Endothelial cell of umbilical vein (primary cell): ENCODE data around the gene SLC22A6. TPM values are rescaled to one million over a fixed set of nuclear protein-coding genes. Genes with fewer than 3 reads are reported as not detected.

ENCODE experiments used
- BruUV-seq: library from RNA; stranded (reverse); fragments of 400-500 nt; replicated peaks from 2 replicates; lab custom pipeline; 2021; lab: Mats Ljungman, UMichigan
- CTCF ChIA-PET: fragments of 300-600, 350-600 bp; sonication (Branson Sonifier 250); formaldehyde crosslinking; loops from one replicate; lab custom pipeline; 2021; ENCODE audit warnings: antibody characterized with exemption, inconsistent platforms; lab: Charles Lee
- POLR2A ChIA-PET: fragments of 300-600, 350-600 bp; sonication (Branson Sonifier 250); formaldehyde crosslinking; loops from one replicate; lab custom pipeline; 2021; ENCODE audit warnings: antibody characterized with exemption, inconsistent platforms; lab: Charles Lee
- DNase-seq: peaks from one replicate; pipeline ENCODE4 v3.0.0-alpha.2; 2011; ENCODE audit warnings: low read depth, low spot score
- FAIRE-seq: peaks from 2 replicates; lab custom pipeline; 2011; peaks lifted over from hg19 to GRCh38; lab: Jason Lieb, UNC
- H2AFZ ChIP-seq: 2 replicates; pipeline ENCODE4 v1.6.0; 2012; ENCODE audit warnings: low read depth, low read length, control low read depth, inconsistent platforms
- H3K27ac ChIP-seq: 2 replicates; pipeline ENCODE4 v1.5.1; 2011; ENCODE audit warnings: low read depth, mild to moderate bottlenecking, control low read depth, low read length, moderate library complexity; ENCODE audit not compliant: insufficient read depth
- H3K27me3 ChIP-seq, 2 experiments: 2 replicates each; pipeline versions ENCODE4 v1.6.0 to v1.6.1; 2011; ENCODE audit warnings: low read length in 2 of 2, mixed read lengths in 1 of 2; ENCODE audit not compliant: control insufficient read depth in 2 of 2, insufficient read depth in 2 of 2
- H3K36me3 ChIP-seq, 2 experiments: 2 replicates in 1 of 2; 3 replicates in 1 of 2; pipeline ENCODE4 v1.5.1; 2011; ENCODE audit warnings: low read length in 2 of 2, mild to moderate bottlenecking in 1 of 2, moderate library complexity in 1 of 2; ENCODE audit not compliant: control insufficient read depth in 2 of 2, insufficient read depth in 2 of 2; ENCODE audit errors: extremely low read depth in 1 of 2
- H3K4me1 ChIP-seq: 3 replicates; pipeline ENCODE4 v1.5.1; 2011; ENCODE audit warnings: mild to moderate bottlenecking, low read length; ENCODE audit not compliant: control insufficient read depth, insufficient read depth; ENCODE audit errors: extremely low read depth
- H3K4me2 ChIP-seq: 2 replicates; pipeline ENCODE4 v1.6.1; 2011; ENCODE audit warnings: low read length, control low read depth, mixed read lengths; ENCODE audit not compliant: insufficient read depth
- H3K4me3 ChIP-seq, 3 experiments: fragments of 200-600 bp in 1 of 3; sonication (generic), shearing (Covaris generic) in 1 of 3; replicated peaks in 1 of 3; 2 replicates each; pipeline ENCODE4 v1.5.1; 2011 to 2016; ENCODE audit warnings: control low read depth in 3 of 3, low read length in 3 of 3, mild to moderate bottlenecking in 2 of 3, inconsistent platforms in 1 of 3, low read depth in 1 of 3, moderate library complexity in 1 of 3; ENCODE audit not compliant: insufficient read depth in 1 of 3
- H3K79me2 ChIP-seq: 2 replicates; pipeline ENCODE4 v1.6.0; 2012; ENCODE audit warnings: low read length, inconsistent platforms; ENCODE audit not compliant: control insufficient read depth, insufficient read depth
- H3K9ac ChIP-seq: replicated peaks from 2 replicates; pipeline ENCODE3; 2011; ENCODE audit warnings: low read length, control low read depth; ENCODE audit not compliant: insufficient read depth; ENCODE audit errors: extremely low read depth
- H3K9me1 ChIP-seq: replicated peaks from 3 replicates; pipeline ENCODE4 v1.6.0; 2011; ENCODE audit warnings: mild to moderate bottlenecking, low read length; ENCODE audit not compliant: control insufficient read depth, insufficient read depth; ENCODE audit errors: extremely low read depth
- H3K9me3 ChIP-seq: replicated peaks from 2 replicates; pipeline ENCODE4 v1.5.1; 2012; ENCODE audit warnings: low read length, inconsistent platforms; ENCODE audit not compliant: control insufficient read depth, insufficient read depth
- H4K20me1 ChIP-seq: replicated peaks from 2 replicates; pipeline ENCODE3; 2011; ENCODE audit warnings: mild to moderate bottlenecking, low read length; ENCODE audit not compliant: control insufficient read depth, insufficient read depth; ENCODE audit errors: extremely low read depth
- CTCF ChIP-seq, 2 donors: IDR thresholded peaks; 1 replicate in 1 of 2; 2 replicates in 1 of 2; pipeline ENCODE4 v1.5.1; 2011; ENCODE audit warnings: low read length in 2 of 2, mild to moderate bottlenecking in 2 of 2, moderate library complexity in 2 of 2, control low read depth in 1 of 2, inconsistent platforms in 1 of 2, low read depth in 1 of 2; ENCODE audit not compliant: insufficient read depth in 1 of 2; ENCODE audit errors: extremely low read depth in 1 of 2
- EZH2 ChIP-seq: IDR thresholded peaks from 2 replicates; pipeline ENCODE4 v1.6.1; 2012; ENCODE audit warnings: borderline replicate concordance, low read depth, mild to moderate bottlenecking, moderate library complexity, low read length, inconsistent platforms; ENCODE audit not compliant: severe bottlenecking
- FOS ChIP-seq: IDR thresholded peaks from 2 replicates; pipeline ENCODE4 v1.6.1; 2011; ENCODE audit warnings: mild to moderate bottlenecking, low read length, moderate library complexity, borderline replicate concordance; ENCODE audit not compliant: insufficient read depth
- GATA2 ChIP-seq: IDR thresholded peaks from 2 replicates; pipeline ENCODE4 v1.7.0; 2011; ENCODE audit warnings: low read depth, mild to moderate bottlenecking, moderate library complexity, mixed read lengths, low read length; ENCODE audit not compliant: insufficient read length, insufficient read depth
- JUN ChIP-seq: IDR thresholded peaks from 2 replicates; pipeline ENCODE4 v1.6.1; 2011; ENCODE audit warnings: borderline replicate concordance, low read depth; ENCODE audit not compliant: insufficient read length, insufficient read depth
- MAX ChIP-seq: IDR thresholded peaks from 2 replicates; pipeline ENCODE4 v1.6.1; 2011; ENCODE audit not compliant: insufficient read depth, insufficient read length
- MYC ChIP-seq: IDR thresholded peaks from one replicate; pipeline ENCODE4 v1.6.1; 2011; ENCODE audit warnings: mild to moderate bottlenecking, low read depth, low read length
- POLR2A ChIP-seq: IDR thresholded peaks from 2 replicates; pipeline ENCODE4 v1.6.1; 2012; ENCODE audit warnings: low read depth, mild to moderate bottlenecking, control low read depth, low read length
- POLR2AphosphoS5 ChIP-seq: IDR thresholded peaks from 2 replicates; pipeline ENCODE4 v1.6.1; 2012; ENCODE audit warnings: low read depth, mild to moderate bottlenecking, control low read depth, low read length, moderate library complexity; ENCODE audit not compliant: insufficient read depth
- dilution Hi-C: fragments of 300-500 bp; cut with MboI; formaldehyde crosslinking; loops from one replicate; pipeline ENCODE4 v1.15.0; 2019; ENCODE audit warnings: low sequenced_read_pairs; ENCODE audit not compliant: extremely low pct_ligation_motif_present
- intact Hi-C: fragments of 100-400 bp; cut with micrococcal nuclease; formaldehyde crosslinking; loops from one replicate; pipeline ENCODE4 v1.10.0; 2022
- polyA plus RNA-seq, 4 experiments: library from polyadenylated mRNA; depleted of rRNA in 3 of 4; stranded (reverse) in 3 of 4; unstranded in 1 of 4; fragments of >200 nt; gene quantifications; 2 replicates each; pipeline versions ENCODE4 v1.2.1 to v1.2.3, GENCODE V29; 2011 to 2012; ENCODE audit warnings: missing spikeins in 1 of 4
- total RNA-seq: library from RNA; stranded (reverse); gene quantifications from 2 replicates; pipeline ENCODE4 v1.2.3, GENCODE V29; 2021

The SLC22A6 gene
- total and polyA plus RNA-seq, 2 donors (not counting 3 experiments of a cell fraction or from before 2014, with no cell fraction given), result not detected

DNA sequence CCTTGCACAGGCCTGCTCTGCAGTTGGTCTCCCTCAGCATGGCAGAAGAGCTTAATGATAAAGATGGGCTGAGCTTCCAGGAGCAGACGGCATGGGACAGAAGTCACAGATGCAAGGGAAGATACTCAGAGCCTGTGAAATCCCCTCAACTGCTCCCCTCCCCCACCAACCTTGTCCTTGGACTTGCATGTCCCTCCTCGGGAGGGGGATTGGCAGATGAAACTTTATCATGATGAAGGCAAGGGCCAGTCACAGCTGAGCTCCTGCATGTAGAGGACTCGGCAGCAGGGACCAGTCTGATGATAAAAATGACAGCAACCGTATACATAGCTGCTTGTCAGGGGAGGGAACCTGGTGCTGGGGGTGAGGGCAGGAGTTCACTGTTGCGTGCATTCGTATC is 37.7 kb upstream of the SLC22A6 start:
- H3K4me1 ChIP-seq, result peaks cover 7% of the 10 kb centered on the region
- H3K9me1 ChIP-seq, result no peaks in the 10 kb centered on the region
- no TSS peak for BruUV-seq
- FAIRE-seq, result no peak
- TF ChIP-seq POLR2AphosphoS5 (no peak), MYC (no peak), POLR2A (no peak), GATA2 (no peak), FOS (no peak), JUN (no peak), EZH2 (no peak), MAX (no peak), CTCF (IDR thresholded peaks at IDR 0.05; ENCODE audit: extremely low read depth in 1 of 2, insufficient read depth in 1 of 2, low read depth in 1 of 2, low read length in 2 of 2) (no peak)
- H3K9me3 ChIP-seq, result no peaks in the 10 kb centered on the region
- CTCF ChIA-PET, result interaction anchor here (0.8 to 8.7 kb wide), 13 partner anchors 12 to 437 kb away, joined by 3 to 488 read pairs (median 6); no protein-coding TSS in a partner anchor
- no peaks in the 10 kb centered on the region for H3K79me2 ChIP-seq
- no peak for DNase-seq
- intact Hi-C loops (loop anchor here (5.0 kb wide), 1 partner anchor 190 kb away; no protein-coding TSS in a partner anchor), dilution Hi-C loops (no loop called here)
- no peaks in the 10 kb centered on the region for H3K36me3 ChIP-seq
- H3K4me2 ChIP-seq, result no peak overlapping the region
- peaks cover 4 to 10% of the 10 kb centered on the region in 2 experiments for H3K27me3 ChIP-seq
- H3K4me3 ChIP-seq, result no peak overlapping the region
- no peak overlapping the region for H2AFZ ChIP-seq
- H4K20me1 ChIP-seq, result no peaks in the 10 kb centered on the region
- H3K27ac ChIP-seq, result no peak overlapping the region
- POLR2A ChIA-PET, result no interaction called here
- no peak overlapping the region for H3K9ac ChIP-seq
